ENCODE measurements around the gene RYK.

The RYK gene

GRCh38 chr3:134144694-134145093 is 106.0 kb downstream of the RYK start:
- H3K4me3 ChIP-seq (ENCODE audit: low read length), result no peak overlapping the region
- no peak for DNase-seq (ENCODE audit: low read depth)
- TF ChIP-seq CTCF (IDR thresholded peaks at IDR 0.05; ENCODE audit: insufficient read depth, low read depth, low read length, missing control alignments), result no peak

- H3K4me3 ChIP-seq (ENCODE audit: low read length), result no peak overlapping the region
- TF ChIP-seq CTCF (IDR thresholded peaks at IDR 0.05; ENCODE audit: insufficient read depth, low read depth, low read length, missing control alignments), result no peak
- DNase-seq (ENCODE audit: low read depth), result no peak
Measured at GRCh38 chr3:134143828-134144401, 106.7 kb downstream of the RYK start.

- H3K4me3 ChIP-seq (ENCODE audit: low read length), result no peak overlapping the region
- no peak for TF ChIP-seq CTCF (IDR thresholded peaks at IDR 0.05; ENCODE audit: insufficient read depth, low read depth, low read length, missing control alignments)
- DNase-seq (ENCODE audit: low read depth), result no peak
Measured at GRCh38 chr3:134136604-134137003, 114.1 kb downstream of the RYK start.

GRCh38 chr3:134134698-134135415 is 115.8 kb downstream of the RYK start:
- H3K4me3 ChIP-seq (ENCODE audit: low read length), result no peak overlapping the region
- no peak for TF ChIP-seq CTCF (IDR thresholded peaks at IDR 0.05; ENCODE audit: insufficient read depth, low read depth, low read length, missing control alignments)
- no peak for DNase-seq (ENCODE audit: low read depth)

- peak; percentile 7 for DNase-seq (ENCODE audit: low read depth)
- TF ChIP-seq CTCF (IDR thresholded peaks at IDR 0.05; ENCODE audit: insufficient read depth, low read depth, low read length, missing control alignments), result no peak
Measured at GRCh38 chr3:134134240-134134639, 116.4 kb downstream of the RYK start.

GRCh38 chr3:134132961-134133360 is 117.7 kb downstream of the RYK start:
- DNase-seq (ENCODE audit: low read depth), result no peak
- no peak for TF ChIP-seq CTCF (IDR thresholded peaks at IDR 0.05; ENCODE audit: insufficient read depth, low read depth, low read length, missing control alignments)

More at GRCh38 chr3:134134240-134134639, 116.4 kb downstream of the RYK start:
- no peak overlapping the region for H3K4me3 ChIP-seq (ENCODE audit: low read length)

GRCh38 chr3:134126153-134126552 is 124.5 kb downstream of the RYK start:
- no peak for DNase-seq (ENCODE audit: low read depth)
- no peak overlapping the region for H3K4me3 ChIP-seq (ENCODE audit: low read length)
- TF ChIP-seq CTCF (IDR thresholded peaks at IDR 0.05; ENCODE audit: insufficient read depth, low read depth, low read length, missing control alignments), result peak; percentile 21

More at GRCh38 chr3:134132961-134133360, 117.7 kb downstream of the RYK start:
- H3K4me3 ChIP-seq (ENCODE audit: low read length), result no peak overlapping the region
